Activated naive CD8-positive, alpha-beta T cell treated with anti-CD3 and anti-CD28 coated beads, Interleukin-2, amount 50 U/mL, for 24 hours (primary cell): Measurements from ENCODE around the gene MAML2.

Experiments
- ATAC-seq: fragments of 150-1000 bp; cut with Tn5 transposase; one replicate; pipeline ENCODE4 v1.10.0; 2021
- DNase-seq: peaks from one replicate; pipeline ENCODE4 v3.0.0; 2021
- H3K27ac Mint-ChIP-seq: one replicate; pipeline ENCODE4 v1.8.0; 2021; ENCODE audit warnings: mild to moderate bottlenecking, mixed read lengths
- H3K27me3 Mint-ChIP-seq: one replicate; pipeline ENCODE4 v1.8.0; 2021; ENCODE audit warnings: mixed read lengths
- H3K36me3 Mint-ChIP-seq: one replicate; pipeline ENCODE4 v1.8.0; 2021; ENCODE audit warnings: low read depth, mixed read lengths
- H3K4me1 Mint-ChIP-seq: one replicate; pipeline ENCODE4 v1.8.0; 2021; ENCODE audit warnings: mixed read lengths
- H3K4me3 Mint-ChIP-seq: one replicate; pipeline ENCODE4 v1.8.0; 2021; ENCODE audit warnings: mild to moderate bottlenecking, moderate library complexity, mixed read lengths
- H3K9me3 Mint-ChIP-seq: one replicate; pipeline ENCODE4 v1.8.0; 2021; ENCODE audit warnings: mixed read lengths

Gene MAML2

GRCh38 chr11:96228473-96228891, 114.5 kb downstream of the MAML2 start:
- H3K27ac Mint-ChIP-seq = peak overlapping the region; percentile 23
- no peak overlapping the region for H3K4me3 Mint-ChIP-seq
- ATAC-seq = no peak
- H3K36me3 Mint-ChIP-seq = peaks cover 13% of the 10 kb centered on the region
- no peak for DNase-seq
- H3K4me1 Mint-ChIP-seq = peaks cover 78% of the 10 kb centered on the region
- no peaks in the 10 kb centered on the region for H3K27me3 Mint-ChIP-seq
- no peaks in the 10 kb centered on the region for H3K9me3 Mint-ChIP-seq

GRCh38 chr11:96227244-96227643, 115.8 kb downstream of the MAML2 start:
- DNase-seq (no peak), ATAC-seq (no peak)
- Mint-ChIP-seq H3K9me3 (no peaks in the 10 kb centered on the region), H3K36me3 (peaks cover 13% of the 10 kb centered on the region), H3K4me3 (no peak overlapping the region), H3K27me3 (no peaks in the 10 kb centered on the region), H3K27ac (no peak overlapping the region), H3K4me1 (peaks cover 84% of the 10 kb centered on the region)

- ATAC-seq = no peak
- Mint-ChIP-seq H3K36me3 (peaks cover 5% of the 10 kb centered on the region), H3K4me3 (no peak overlapping the region), H3K9me3 (no peaks in the 10 kb centered on the region), H3K27ac (no peak overlapping the region), H3K4me1 (peaks cover 79% of the 10 kb centered on the region), H3K27me3 (no peaks in the 10 kb centered on the region)
- no peak for DNase-seq
These were observed 119.9 kb downstream of the MAML2 start for GRCh38 chr11:96223083-96223482.

- no peak for DNase-seq
- H3K27me3 Mint-ChIP-seq = no peaks in the 10 kb centered on the region
- H3K4me3 Mint-ChIP-seq = peak overlapping the region; percentile 15
- ATAC-seq = no peak
- peaks cover 5% of the 10 kb centered on the region for H3K36me3 Mint-ChIP-seq
- H3K9me3 Mint-ChIP-seq = no peaks in the 10 kb centered on the region
- peaks cover 81% of the 10 kb centered on the region for H3K4me1 Mint-ChIP-seq
- peak overlapping the region; percentile 61 for H3K27ac Mint-ChIP-seq
These were observed 120.9 kb downstream of the MAML2 start for GRCh38 chr11:96222102-96222501.

GRCh38 chr11:96221244-96222070, 121.5 kb downstream of the MAML2 start:
- ATAC-seq (peak; percentile 80), DNase-seq (no peak)
- Mint-ChIP-seq H3K4me3 (peak overlapping the region; percentile 15), H3K36me3 (peaks cover 5% of the 10 kb centered on the region), H3K9me3 (no peaks in the 10 kb centered on the region), H3K27me3 (no peaks in the 10 kb centered on the region), H3K4me1 (peaks cover 83% of the 10 kb centered on the region), H3K27ac (peak overlapping the region; percentile 61)

GRCh38 chr11:96219981-96220623, 122.9 kb downstream of the MAML2 start:
- ATAC-seq = no peak
- H3K9me3 Mint-ChIP-seq = no peaks in the 10 kb centered on the region
- no peak overlapping the region for H3K4me3 Mint-ChIP-seq

GRCh38 chr11:96218901-96219300, 124.1 kb downstream of the MAML2 start:
- Mint-ChIP-seq H3K4me3 (no peak overlapping the region), H3K27ac (peak overlapping the region; percentile 70), H3K36me3 (peaks cover 1% of the 10 kb centered on the region), H3K4me1 (peaks cover 87% of the 10 kb centered on the region), H3K9me3 (no peaks in the 10 kb centered on the region), H3K27me3 (no peaks in the 10 kb centered on the region)
- ATAC-seq (no peak), DNase-seq (no peak)

More at GRCh38 chr11:96219981-96220623, 122.9 kb downstream of the MAML2 start:
- H3K27ac Mint-ChIP-seq = peak overlapping the region; percentile 70
- no peaks in the 10 kb centered on the region for H3K27me3 Mint-ChIP-seq
- H3K4me1 Mint-ChIP-seq = peaks cover 86% of the 10 kb centered on the region
- H3K36me3 Mint-ChIP-seq = peaks cover 5% of the 10 kb centered on the region
- no peak for DNase-seq

- Mint-ChIP-seq H3K4me3 (no peak overlapping the region), H3K36me3 (peaks cover 1% of the 10 kb centered on the region), H3K4me1 (peaks cover 88% of the 10 kb centered on the region), H3K27ac (peak overlapping the region; percentile 28), H3K9me3 (no peaks in the 10 kb centered on the region), H3K27me3 (no peaks in the 10 kb centered on the region)
- no peak for DNase-seq
- ATAC-seq = no peak
These were observed 125.0 kb downstream of the MAML2 start for GRCh38 chr11:96218006-96218405.

- Mint-ChIP-seq H3K4me3 (no peak overlapping the region), H3K27ac (peak overlapping the region; percentile 28), H3K27me3 (no peaks in the 10 kb centered on the region), H3K4me1 (peaks cover 92% of the 10 kb centered on the region), H3K36me3 (peaks cover 1% of the 10 kb centered on the region), H3K9me3 (no peaks in the 10 kb centered on the region)
- no peak for DNase-seq
- no peak for ATAC-seq
These were observed 125.8 kb downstream of the MAML2 start for GRCh38 chr11:96217206-96217605.

GRCh38 chr11:96215826-96216225, 127.2 kb downstream of the MAML2 start:
- Mint-ChIP-seq H3K4me1 (peaks cover 92% of the 10 kb centered on the region), H3K27ac (peak overlapping the region; percentile 94)

GRCh38 chr11:96215110-96215782, 127.7 kb downstream of the MAML2 start:
- ATAC-seq (peak; percentile 44), DNase-seq (peak; percentile 34)
- Mint-ChIP-seq H3K4me3 (peak overlapping the region; percentile 48), H3K4me1 (peaks cover 91% of the 10 kb centered on the region), H3K27me3 (no peaks in the 10 kb centered on the region), H3K9me3 (no peaks in the 10 kb centered on the region), H3K36me3 (peaks cover under 1% of the 10 kb centered on the region), H3K27ac (peak overlapping the region; percentile 94)

More at GRCh38 chr11:96215826-96216225, 127.2 kb downstream of the MAML2 start:
- H3K36me3 Mint-ChIP-seq = peaks cover 1% of the 10 kb centered on the region
- ATAC-seq (no peak), DNase-seq (no peak)
- no peaks in the 10 kb centered on the region for H3K9me3 Mint-ChIP-seq
- no peaks in the 10 kb centered on the region for H3K27me3 Mint-ChIP-seq
- peak overlapping the region; percentile 48 for H3K4me3 Mint-ChIP-seq

- Mint-ChIP-seq H3K36me3 (no peaks in the 10 kb centered on the region), H3K4me3 (peak overlapping the region; percentile 48), H3K4me1 (peaks cover 89% of the 10 kb centered on the region), H3K27ac (peak overlapping the region; percentile 94), H3K27me3 (no peaks in the 10 kb centered on the region), H3K9me3 (no peaks in the 10 kb centered on the region)
- ATAC-seq (no peak), DNase-seq (no peak)
These were observed 128.3 kb downstream of the MAML2 start for GRCh38 chr11:96214777-96215109.

GRCh38 chr11:96213500-96213899, 129.5 kb downstream of the MAML2 start:
- DNase-seq (no peak), ATAC-seq (no peak)
- Mint-ChIP-seq H3K36me3 (peaks cover 2% of the 10 kb centered on the region), H3K4me3 (no peak overlapping the region), H3K9me3 (no peaks in the 10 kb centered on the region), H3K4me1 (peaks cover 94% of the 10 kb centered on the region), H3K27ac (peak overlapping the region; percentile 96), H3K27me3 (no peaks in the 10 kb centered on the region)

GRCh38 chr11:96211436-96211835, 131.6 kb downstream of the MAML2 start:
- Mint-ChIP-seq H3K27ac (peak overlapping the region; percentile 96), H3K9me3 (no peaks in the 10 kb centered on the region), H3K36me3 (peaks cover 3% of the 10 kb centered on the region), H3K27me3 (no peaks in the 10 kb centered on the region), H3K4me1 (peaks cover 96% of the 10 kb centered on the region), H3K4me3 (peak overlapping the region; percentile 57)
- DNase-seq = no peak
- peak; percentile 73 for ATAC-seq
